HEK293 (cell line): ENCODE measurements around the gene ZNF32.

Experiments
- CTCF ChIA-PET: fragments of 350-600 bp; formaldehyde crosslinking; extraction: SDS; loops from one replicate; lab custom pipeline; 2021; ENCODE audit warnings: antibody characterized with exemption; lab: Yijun Ruan, JAX
- POLR2A ChIA-PET: fragments of 300-600 bp; formaldehyde crosslinking; extraction: SDS; loops from one replicate; lab custom pipeline; 2020; ENCODE audit warnings: antibody characterized with exemption, inconsistent platforms; lab: Yijun Ruan, JAX
- H3K27ac ChIP-seq: fragments of 200-500 bp; sonication (Bioruptor generic); 2 replicates; pipeline ENCODE4 v1.5.1; 2014; ENCODE audit warnings: low read depth, low read length, control low read depth, inconsistent platforms; ENCODE audit errors: extremely low read depth
- H3K36me3 ChIP-seq, 2 experiments: fragments of 200-500 bp in 1 of 2; sonication (Bioruptor generic) in 1 of 2; 1 replicate in 1 of 2; 2 replicates in 1 of 2; pipeline ENCODE4 v1.5.1; 2014 to 2017; ENCODE audit warnings: inconsistent platforms in 2 of 2, low read length in 2 of 2; ENCODE audit not compliant: control insufficient read depth in 2 of 2, insufficient read depth in 1 of 2
- H3K4me1 ChIP-seq: fragments of 200-500 bp; sonication (Bioruptor generic); 2 replicates; pipeline ENCODE4 v1.5.1; 2014; ENCODE audit warnings: mild to moderate bottlenecking, low read length, inconsistent platforms; ENCODE audit not compliant: control insufficient read depth, insufficient read depth
- H3K4me3 ChIP-seq: 2 replicates; pipeline ENCODE4 v1.5.1; 2011; ENCODE audit warnings: low read depth, mild to moderate bottlenecking, control low read depth, low read length, moderate library complexity
- H3K9me3 ChIP-seq: fragments of 200-500 bp; sonication (Bioruptor generic); 2 replicates; pipeline ENCODE4 v1.5.1; 2014; ENCODE audit warnings: low read depth, low read length, inconsistent platforms; ENCODE audit not compliant: control insufficient read depth, insufficient read depth
- EGR2 ChIP-seq: fragments of 450-650 bp; formaldehyde crosslinking; IDR thresholded peaks from 2 replicates; pipeline ENCODE4 v1.5.1; 2016; ENCODE audit warnings: low read depth, missing biosample characterization, missing genetic modification characterization
- INSM2 ChIP-seq: fragments of 450-650 bp; formaldehyde crosslinking; IDR thresholded peaks from 2 replicates; pipeline ENCODE4 v1.5.1; 2016; ENCODE audit warnings: missing biosample characterization, missing genetic modification characterization
- MEIS1 ChIP-seq: sonication (generic); formaldehyde crosslinking; IDR thresholded peaks from 2 replicates; pipeline ENCODE4 v1.8.1; 2022; ENCODE audit warnings: missing genetic modification reagents, mild to moderate bottlenecking, borderline replicate concordance
- TRIM28 ChIP-seq: IDR thresholded peaks from 2 replicates; pipeline ENCODE4 v1.6.1; 2011; ENCODE audit warnings: low read length, control low read depth, borderline replicate concordance
- ZBTB17 ChIP-seq: fragments of 450-650 bp; formaldehyde crosslinking; IDR thresholded peaks from 2 replicates; pipeline ENCODE4 v1.5.1; 2016; ENCODE audit warnings: missing biosample characterization, missing genetic modification characterization
- ZBTB21 ChIP-seq: fragments of 450-650 bp; formaldehyde crosslinking; IDR thresholded peaks from 2 replicates; pipeline ENCODE4 v1.5.1; 2017; ENCODE audit warnings: missing biosample characterization, missing genetic modification characterization
- ZBTB8A ChIP-seq: fragments of 450-650 bp; formaldehyde crosslinking; IDR thresholded peaks from 2 replicates; pipeline ENCODE4 v1.5.1; 2016; ENCODE audit warnings: missing biosample characterization, missing genetic modification characterization
- ZNF114 ChIP-seq: fragments of 450-650 bp; formaldehyde crosslinking; IDR thresholded peaks from 2 replicates; pipeline ENCODE4 v1.5.0; 2017; ENCODE audit warnings: missing biosample characterization, missing genetic modification characterization
- ZNF140 ChIP-seq: fragments of 450-650 bp; formaldehyde crosslinking; IDR thresholded peaks from 2 replicates; pipeline ENCODE4 v1.5.1; 2016; ENCODE audit warnings: missing biosample characterization, missing genetic modification characterization
- ZNF146 ChIP-seq: fragments of 450-650 bp; formaldehyde crosslinking; IDR thresholded peaks from 2 replicates; pipeline ENCODE4 v1.5.1; 2016; ENCODE audit warnings: missing biosample characterization, missing genetic modification characterization
- ZNF2 ChIP-seq: fragments of 450-650 bp; formaldehyde crosslinking; IDR thresholded peaks from 2 replicates; pipeline ENCODE4 v1.5.1; 2016; ENCODE audit warnings: missing biosample characterization, missing genetic modification characterization
- ZNF211 ChIP-seq: fragments of 450-650 bp; formaldehyde crosslinking; IDR thresholded peaks from 2 replicates; pipeline ENCODE4 v1.5.1; 2016; ENCODE audit warnings: low read depth, missing biosample characterization, missing genetic modification characterization
- ZNF266 ChIP-seq: fragments of 450-650 bp; formaldehyde crosslinking; IDR thresholded peaks from 2 replicates; pipeline ENCODE4 v1.5.1; 2016; ENCODE audit warnings: missing biosample characterization, missing genetic modification characterization, low read depth
- ZNF302 ChIP-seq: fragments of 450-650 bp; formaldehyde crosslinking; IDR thresholded peaks from 2 replicates; pipeline ENCODE4 v1.5.1; 2016; ENCODE audit warnings: missing biosample characterization, missing genetic modification characterization, low read depth
- ZNF366 ChIP-seq: fragments of 450-650 bp; formaldehyde crosslinking; conservative IDR thresholded peaks from 2 replicates; pipeline ENCODE4 v1.5.1; 2016; ENCODE audit warnings: missing biosample characterization, missing genetic modification characterization
- ZNF48 ChIP-seq: fragments of 450-650 bp; formaldehyde crosslinking; IDR thresholded peaks from 2 replicates; pipeline ENCODE4 v1.5.1; 2016; ENCODE audit warnings: missing biosample characterization, missing genetic modification characterization
- ZNF513 ChIP-seq: fragments of 450-650 bp; IDR thresholded peaks from 2 replicates; pipeline ENCODE4 v1.5.1; 2018; ENCODE audit warnings: missing biosample characterization, missing genetic modification characterization
- ZNF521 ChIP-seq: fragments of 450-650 bp; formaldehyde crosslinking; IDR thresholded peaks from 2 replicates; pipeline ENCODE4 v1.5.1; 2017; ENCODE audit warnings: missing biosample characterization, mild to moderate bottlenecking, missing genetic modification characterization
- ZNF530 ChIP-seq: fragments of 450-650 bp; formaldehyde crosslinking; IDR thresholded peaks from 2 replicates; pipeline ENCODE4 v1.5.1; 2016; ENCODE audit warnings: low read depth, missing biosample characterization, missing genetic modification characterization
- ZNF558 ChIP-seq: fragments of 450-650 bp; formaldehyde crosslinking; IDR thresholded peaks from 2 replicates; pipeline ENCODE4 v1.5.1; 2016; ENCODE audit warnings: missing biosample characterization, missing genetic modification characterization
- ZNF610 ChIP-seq: fragments of 450-650 bp; formaldehyde crosslinking; IDR thresholded peaks from 2 replicates; pipeline ENCODE4 v1.5.1; 2016; ENCODE audit warnings: missing biosample characterization, missing genetic modification characterization, borderline replicate concordance
- ZNF621 ChIP-seq: fragments of 450-650 bp; formaldehyde crosslinking; IDR thresholded peaks from 2 replicates; pipeline ENCODE4 v1.5.1; 2017; ENCODE audit warnings: missing biosample characterization, missing genetic modification characterization
- ZNF624 ChIP-seq: fragments of 450-650 bp; formaldehyde crosslinking; IDR thresholded peaks from 2 replicates; pipeline ENCODE4 v1.5.1; 2017; ENCODE audit warnings: missing biosample characterization, missing genetic modification characterization
- ZNF777 ChIP-seq: fragments of 450-650 bp; formaldehyde crosslinking; IDR thresholded peaks from 2 replicates; pipeline ENCODE4 v1.5.1; 2017; ENCODE audit warnings: missing biosample characterization, missing genetic modification characterization, borderline replicate concordance
- ZNF837 ChIP-seq: fragments of 450-650 bp; formaldehyde crosslinking; IDR thresholded peaks from 2 replicates; pipeline ENCODE4 v1.5.1; 2016; ENCODE audit warnings: missing biosample characterization, missing genetic modification characterization
- TF ChIP-seq, protein P1 (sequence below): fragments of 450-650 bp; formaldehyde crosslinking; IDR thresholded peaks from 2 replicates; pipeline ENCODE4 v1.5.1; 2017; ENCODE audit warnings: missing biosample characterization, mild to moderate bottlenecking, missing genetic modification characterization, moderate library complexity

Gene ZNF32

DNA sequence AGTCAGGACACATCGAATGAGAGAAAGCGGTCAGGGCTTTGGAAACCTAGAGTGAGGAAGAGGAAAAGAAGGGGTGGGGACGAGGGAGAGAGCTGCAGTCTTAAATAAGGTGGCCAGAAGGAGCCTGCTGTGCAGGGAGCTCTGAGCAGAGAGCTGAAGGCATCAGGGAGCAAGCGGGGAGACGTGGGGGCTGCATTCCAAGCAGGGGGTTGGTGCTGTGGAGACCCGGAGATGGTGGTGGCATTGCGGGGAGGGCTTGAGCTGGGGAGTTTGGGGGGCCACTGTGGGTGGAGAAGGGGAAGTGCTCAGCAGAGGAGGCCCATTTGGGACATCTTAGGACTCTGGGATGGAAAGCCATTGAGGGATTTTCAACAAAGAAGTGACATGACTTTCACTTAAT is 38.7 kb upstream of the ZNF32 start (continued):
- TF ChIP-seq ZNF140 (tag by site-specific recombination), result no peak
- no peak for TF ChIP-seq ZBTB17 (tag by site-specific recombination)
- no peak for TF ChIP-seq EGR2 (tag by site-specific recombination)
- TF ChIP-seq INSM2 (tag by site-specific recombination), result no peak
- TF ChIP-seq, all 188 proteins: peak for 0

GRCh38 chr10:43686414-43686813 is 37.7 kb upstream of the ZNF32 start:
- Histone ChIP-seq H3K27ac (no peak overlapping the region), H3K4me3 (no peak overlapping the region), H3K4me1 (no peaks in the 10 kb centered on the region), H3K36me3 (no peaks in the 10 kb centered on the region), H3K9me3 (no peaks in the 10 kb centered on the region)
- POLR2A ChIA-PET, result no interaction called here
- CTCF ChIA-PET, result interaction anchor here (0.7 to 1.4 kb wide), 2 partner anchors 16 to 547 kb away, joined by 3 read pairs; no protein-coding TSS in a partner anchor
- TF ChIP-seq TRIM28, result no peak
- no peak for TF ChIP-seq ZNF521 (tag by site-specific recombination)
- no peak for TF ChIP-seq ZNF610 (tag by site-specific recombination)
- no peak for TF ChIP-seq ZNF558 (tag by site-specific recombination)
- TF ChIP-seq MEIS1 (CRISPR knock-in tag), result no peak
- no peak for TF ChIP-seq ZNF513 (tag by site-specific recombination)
- TF ChIP-seq ZBTB21 (tag by site-specific recombination), result no peak
- TF ChIP-seq ZNF211, result no peak
- TF ChIP-seq ZNF266 (tag by site-specific recombination), result no peak
- no peak for TF ChIP-seq ZNF624 (tag by site-specific recombination)
- no peak for TF ChIP-seq ZNF2 (tag by site-specific recombination)
- no peak for TF ChIP-seq ZBTB8A (tag by site-specific recombination)
- TF ChIP-seq ZNF146 (tag by site-specific recombination), result no peak
- no peak for TF ChIP-seq ZNF530 (tag by site-specific recombination)
- TF ChIP-seq ZNF114 (tag by site-specific recombination), result no peak
- TF ChIP-seq ZNF302 (tag by site-specific recombination), result no peak
- TF ChIP-seq ZNF621 (tag by site-specific recombination), result no peak
- no peak for TF ChIP-seq ZNF777 (tag by site-specific recombination)
- TF ChIP-seq ZNF837 (tag by site-specific recombination), result no peak

DNA sequence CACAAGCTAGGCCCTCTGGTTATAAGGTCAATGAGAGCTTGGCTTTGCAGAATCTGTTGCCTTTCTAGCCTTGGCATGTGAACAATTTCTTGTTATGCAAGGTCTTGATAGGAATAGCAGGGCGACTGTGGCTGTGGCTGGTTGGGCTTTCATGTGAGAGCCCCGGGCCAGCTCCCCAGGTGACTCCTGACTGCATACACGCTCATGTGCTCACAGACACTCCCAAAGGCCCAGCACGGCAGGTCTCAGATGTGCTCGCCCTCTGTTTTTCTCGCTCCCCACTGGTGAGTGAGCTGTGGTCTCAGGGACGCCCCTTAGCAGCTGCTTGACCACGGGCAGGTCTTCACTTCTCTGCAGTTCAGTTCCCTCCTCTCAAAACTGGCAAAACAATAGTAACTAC is 37.1 kb upstream of the ZNF32 start:
- TF ChIP-seq ZNF48 (tag by site-specific recombination) (no peak), ZNF366 (no peak)
- TF ChIP-seq, protein P1, sequence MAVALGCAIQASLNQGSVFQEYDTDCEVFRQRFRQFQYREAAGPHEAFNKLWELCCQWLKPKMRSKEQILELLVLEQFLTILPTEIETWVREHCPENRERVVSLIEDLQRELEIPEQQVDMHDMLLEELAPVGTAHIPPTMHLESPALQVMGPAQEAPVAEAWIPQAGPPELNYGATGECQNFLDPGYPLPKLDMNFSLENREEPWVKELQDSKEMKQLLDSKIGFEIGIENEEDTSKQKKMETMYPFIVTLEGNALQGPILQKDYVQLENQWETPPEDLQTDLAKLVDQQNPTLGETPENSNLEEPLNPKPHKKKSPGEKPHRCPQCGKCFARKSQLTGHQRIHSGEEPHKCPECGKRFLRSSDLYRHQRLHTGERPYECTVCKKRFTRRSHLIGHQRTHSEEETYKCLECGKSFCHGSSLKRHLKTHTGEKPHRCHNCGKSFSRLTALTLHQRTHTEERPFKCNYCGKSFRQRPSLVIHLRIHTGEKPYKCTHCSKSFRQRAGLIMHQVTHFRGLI (tag by site-specific recombination), result peak; percentile 45; the same call in 1 of the 2 replicates
- no peaks in the 10 kb centered on the region for H3K9me3 ChIP-seq
- ChIA-PET CTCF (interaction anchor here (0.7 to 1.4 kb wide), 3 partner anchors 9 to 548 kb away, joined by 3 read pairs; no protein-coding TSS in a partner anchor), POLR2A (no interaction called here)
- no peak overlapping the region for H3K27ac ChIP-seq
- H3K36me3 ChIP-seq, result no peaks in the 10 kb centered on the region
- H3K4me1 ChIP-seq, result no peaks in the 10 kb centered on the region
- no peak overlapping the region for H3K4me3 ChIP-seq
